ENCODE data around the gene FOXK2.

- TF ChIP-seq, protein P1, sequence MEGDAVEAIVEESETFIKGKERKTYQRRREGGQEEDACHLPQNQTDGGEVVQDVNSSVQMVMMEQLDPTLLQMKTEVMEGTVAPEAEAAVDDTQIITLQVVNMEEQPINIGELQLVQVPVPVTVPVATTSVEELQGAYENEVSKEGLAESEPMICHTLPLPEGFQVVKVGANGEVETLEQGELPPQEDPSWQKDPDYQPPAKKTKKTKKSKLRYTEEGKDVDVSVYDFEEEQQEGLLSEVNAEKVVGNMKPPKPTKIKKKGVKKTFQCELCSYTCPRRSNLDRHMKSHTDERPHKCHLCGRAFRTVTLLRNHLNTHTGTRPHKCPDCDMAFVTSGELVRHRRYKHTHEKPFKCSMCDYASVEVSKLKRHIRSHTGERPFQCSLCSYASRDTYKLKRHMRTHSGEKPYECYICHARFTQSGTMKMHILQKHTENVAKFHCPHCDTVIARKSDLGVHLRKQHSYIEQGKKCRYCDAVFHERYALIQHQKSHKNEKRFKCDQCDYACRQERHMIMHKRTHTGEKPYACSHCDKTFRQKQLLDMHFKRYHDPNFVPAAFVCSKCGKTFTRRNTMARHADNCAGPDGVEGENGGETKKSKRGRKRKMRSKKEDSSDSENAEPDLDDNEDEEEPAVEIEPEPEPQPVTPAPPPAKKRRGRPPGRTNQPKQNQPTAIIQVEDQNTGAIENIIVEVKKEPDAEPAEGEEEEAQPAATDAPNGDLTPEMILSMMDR (conservative IDR thresholded peaks at IDR 0.05; ENCODE audit: low read length) = no peak
- TF ChIP-seq EZH2phosphoT487 (IDR thresholded peaks at IDR 0.05; ENCODE audit: borderline replicate concordance, low read depth, low read length) = no peak
Observed at GRCh38 chr17:82602487-82602886, 83.0 kb downstream of the FOXK2 start.
